ENCODE results near the gene ASPSCR1. TPM values are rescaled to one million over a fixed set of nuclear protein-coding genes. Genes with fewer than 3 reads are reported as not detected.

Gene ASPSCR1
- total and polyA plus RNA-seq, 12 donors = 10.2 to 177 (median 27.6) TPM

DNA sequence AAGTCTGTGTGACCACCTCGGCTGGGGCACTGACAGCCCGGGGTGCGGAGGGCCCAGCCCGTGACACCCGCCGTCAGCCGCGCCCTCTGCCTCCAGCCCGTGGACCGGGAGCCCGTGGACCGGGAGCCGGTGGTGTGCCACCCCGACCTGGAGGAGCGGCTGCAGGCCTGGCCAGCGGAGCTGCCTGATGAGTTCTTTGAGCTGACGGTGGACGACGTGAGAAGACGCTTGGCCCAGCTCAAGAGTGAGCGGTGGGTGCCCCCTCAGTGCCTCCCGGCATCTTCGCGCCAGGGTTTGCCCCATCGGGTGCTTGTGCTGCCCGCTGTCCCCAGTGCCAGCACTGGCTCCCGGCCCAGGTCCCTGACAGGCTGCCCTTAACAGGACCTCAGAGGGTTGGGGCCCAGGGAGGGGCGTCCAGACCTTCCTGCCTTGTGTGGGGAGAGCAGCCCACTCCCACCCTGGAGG is 31.5 kb downstream of the ASPSCR1 start:
- no peak overlapping the region for H3K4me3 ChIP-seq
- H3K4me1 ChIP-seq (replicated peaks in 1 of 2) = peaks cover 0 to 3% of the 10 kb centered on the region in 2 donors
- no peak for DNase-seq
- 75 to 92% (median 92%) methylated on average over 11 to 28 of the region's 28 CpGs; no CpG with 5 or more reads in 1 of the 4 donors for WGBS, 4 donors
- no peaks in the 10 kb centered on the region for H3K36me3 ChIP-seq (replicated peaks in 1 of 2)
- no peak overlapping the region for H3K27ac ChIP-seq
- intact Hi-C loops (cut with DNase I) = no loop called here
- no peaks in the 10 kb centered on the region for H3K9me3 ChIP-seq (replicated peaks in 1 of 3)
- no peaks in the 10 kb centered on the region for H3K27me3 ChIP-seq
- TF ChIP-seq POLR2A (IDR thresholded peaks at IDR 0.05) = no peak
- TF ChIP-seq, protein P1, sequence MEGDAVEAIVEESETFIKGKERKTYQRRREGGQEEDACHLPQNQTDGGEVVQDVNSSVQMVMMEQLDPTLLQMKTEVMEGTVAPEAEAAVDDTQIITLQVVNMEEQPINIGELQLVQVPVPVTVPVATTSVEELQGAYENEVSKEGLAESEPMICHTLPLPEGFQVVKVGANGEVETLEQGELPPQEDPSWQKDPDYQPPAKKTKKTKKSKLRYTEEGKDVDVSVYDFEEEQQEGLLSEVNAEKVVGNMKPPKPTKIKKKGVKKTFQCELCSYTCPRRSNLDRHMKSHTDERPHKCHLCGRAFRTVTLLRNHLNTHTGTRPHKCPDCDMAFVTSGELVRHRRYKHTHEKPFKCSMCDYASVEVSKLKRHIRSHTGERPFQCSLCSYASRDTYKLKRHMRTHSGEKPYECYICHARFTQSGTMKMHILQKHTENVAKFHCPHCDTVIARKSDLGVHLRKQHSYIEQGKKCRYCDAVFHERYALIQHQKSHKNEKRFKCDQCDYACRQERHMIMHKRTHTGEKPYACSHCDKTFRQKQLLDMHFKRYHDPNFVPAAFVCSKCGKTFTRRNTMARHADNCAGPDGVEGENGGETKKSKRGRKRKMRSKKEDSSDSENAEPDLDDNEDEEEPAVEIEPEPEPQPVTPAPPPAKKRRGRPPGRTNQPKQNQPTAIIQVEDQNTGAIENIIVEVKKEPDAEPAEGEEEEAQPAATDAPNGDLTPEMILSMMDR (IDR thresholded peaks at IDR 0.05) = no peak

DNA sequence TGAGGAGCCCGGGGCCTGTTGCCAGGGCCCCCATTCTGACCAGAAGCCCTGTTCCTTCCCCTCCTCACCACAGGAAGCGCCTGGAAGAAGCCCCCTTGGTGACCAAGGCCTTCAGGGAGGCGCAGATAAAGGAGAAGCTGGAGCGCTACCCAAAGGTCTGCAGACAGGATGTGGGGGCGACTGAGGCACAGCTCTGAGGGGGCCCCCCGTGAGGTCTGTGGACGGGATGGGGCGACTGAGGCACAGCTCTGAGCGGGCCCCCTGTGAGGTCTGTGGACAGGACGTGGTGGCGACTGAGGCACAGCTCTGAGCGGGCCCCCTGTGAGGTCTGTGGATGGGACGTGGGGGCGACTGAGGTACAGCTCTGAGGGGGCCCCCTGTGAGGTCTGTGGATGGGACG is 32.0 kb downstream of the ASPSCR1 start:
- WGBS, 4 donors = 81 to 87% (median 85%) methylated on average over 10 to 15 of the region's 15 CpGs
- Histone ChIP-seq H3K4me1 (replicated peaks in 1 of 2) (no peaks in the 10 kb centered on the region), H3K27ac (no peak overlapping the region), H3K27me3 (no peaks in the 10 kb centered on the region), H3K9me3 (replicated peaks in 1 of 3) (no peaks in the 10 kb centered on the region), H3K36me3 (replicated peaks in 1 of 2) (no peaks in the 10 kb centered on the region), H3K4me3 (no peak overlapping the region)
- TF ChIP-seq, protein P1 (IDR thresholded peaks at IDR 0.05) = no peak
- TF ChIP-seq POLR2A (IDR thresholded peaks at IDR 0.05) = no peak
- intact Hi-C loops (cut with DNase I) = no loop called here
- DNase-seq = no peak

DNA sequence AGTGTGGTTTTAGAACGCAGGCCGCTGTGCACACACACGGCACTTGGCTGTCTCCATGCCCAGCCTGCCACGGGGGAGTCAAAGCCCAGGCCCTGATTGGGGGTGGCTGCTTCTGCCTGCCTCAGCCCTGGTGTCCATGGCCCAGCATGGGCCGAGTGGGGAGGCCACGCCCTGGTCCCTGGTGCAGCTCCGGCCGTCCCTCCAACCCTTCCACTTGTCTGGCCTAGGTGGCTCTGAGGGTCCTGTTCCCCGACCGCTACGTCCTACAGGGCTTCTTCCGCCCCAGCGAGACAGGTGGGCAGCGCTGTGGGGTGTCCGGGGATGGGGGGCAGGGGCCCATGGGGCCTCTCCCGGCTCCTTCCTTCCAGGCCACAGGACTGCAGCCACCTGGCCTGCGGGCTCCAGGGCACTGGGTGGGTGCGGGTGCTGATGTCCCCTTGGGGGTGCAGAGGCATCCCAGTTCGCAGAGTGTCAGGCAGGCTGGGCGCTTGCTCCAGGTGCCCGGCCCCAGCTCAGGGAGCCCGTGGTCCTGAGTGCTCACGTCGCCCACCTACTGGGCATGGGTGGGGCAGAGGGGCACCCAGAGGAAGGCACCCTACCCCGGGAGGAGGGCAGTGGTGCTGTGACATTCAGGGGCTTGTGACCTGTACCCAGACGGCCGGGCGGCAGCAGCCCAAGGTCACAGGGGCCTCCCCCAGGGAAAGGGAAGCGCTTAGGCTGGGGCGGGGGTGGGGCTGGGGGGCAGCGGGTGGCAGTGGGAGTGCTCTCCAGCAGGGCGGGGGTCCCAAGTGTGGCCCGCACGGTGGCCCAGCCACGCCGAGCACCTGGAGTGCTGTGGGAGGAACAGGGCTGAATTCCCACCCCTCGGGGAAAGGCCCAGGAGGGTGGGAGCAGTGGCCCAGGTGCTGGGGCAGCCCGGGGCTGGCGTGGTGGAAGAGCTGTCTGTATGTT is 33.4 kb downstream of the ASPSCR1 start:
- H3K4me1 ChIP-seq (replicated peaks in 1 of 2) = no peaks in the 10 kb centered on the region
- H3K4me3 ChIP-seq = no peak overlapping the region
- H3K9me3 ChIP-seq (replicated peaks in 1 of 3) = no peaks in the 10 kb centered on the region
- DNase-seq = no peak
- no peaks in the 10 kb centered on the region for H3K36me3 ChIP-seq (replicated peaks in 1 of 2)
- TF ChIP-seq, protein P1 (IDR thresholded peaks at IDR 0.05) = no peak
- TF ChIP-seq POLR2A (IDR thresholded peaks at IDR 0.05) = no peak
- H3K27ac ChIP-seq = no peak overlapping the region
- intact Hi-C loops (cut with DNase I) = no loop called here
- WGBS, 4 donors = 89 to 92% (median 92%) methylated on average over 9 to 39 of the region's 39 CpGs
- H3K27me3 ChIP-seq = no peaks in the 10 kb centered on the region

GRCh38 chr17:82011617-82012187 is 34.3 kb downstream of the ASPSCR1 start:
- H3K36me3 ChIP-seq (replicated peaks in 1 of 2) = no peaks in the 10 kb centered on the region
- H3K4me1 ChIP-seq (replicated peaks in 1 of 2) = no peaks in the 10 kb centered on the region
- H3K4me3 ChIP-seq = no peak overlapping the region
- intact Hi-C loops (cut with DNase I) = no loop called here
- TF ChIP-seq POLR2A (IDR thresholded peaks at IDR 0.05) = no peak
- TF ChIP-seq, protein P1 (IDR thresholded peaks at IDR 0.05) = no peak
- no peaks in the 10 kb centered on the region for H3K9me3 ChIP-seq (replicated peaks in 1 of 3)
- DNase-seq = no peak
- WGBS, 4 donors = 90 to 96% (median 94%) methylated on average over 11 to 19 of the region's 19 CpGs
- no peaks in the 10 kb centered on the region for H3K27me3 ChIP-seq
- H3K27ac ChIP-seq = no peak overlapping the region
